Thoracic aorta (tissue), 2 donors: ENCODE measurements around the gene TTLL3. TPM values are rescaled to one million over a fixed set of nuclear protein-coding genes. Genes with fewer than 3 reads are reported as not detected.

ENCODE experiments used
- ATAC-seq: fragments of 150-250 bp; one replicate; pipeline ENCODE4 v1.8.0; 2017; ENCODE audit warnings: low read depth; ENCODE audit not compliant: insufficient number of reproducible peaks, low FRiP score
- DNase-seq: peaks from one replicate; pipeline ENCODE4 v3.0.0-alpha.2; 2020; ENCODE audit warnings: low spot score
- H3K27ac ChIP-seq, 2 donors: fragments of 200-600 bp; sonication (generic); 1 replicate in 1 of 2; 2 replicates in 1 of 2; pipeline ENCODE4 v1.5.1; 2016; ENCODE audit warnings: mild to moderate bottlenecking in 2 of 2, moderate library complexity in 2 of 2
- H3K27me3 ChIP-seq: fragments of 200-600 bp; sonication (generic); replicated peaks from 2 replicates; pipeline ENCODE4 v1.6.0; 2016; ENCODE audit warnings: mild to moderate bottlenecking; ENCODE audit not compliant: insufficient read depth
- H3K36me3 ChIP-seq: fragments of 200-600 bp; sonication (generic); one replicate; pipeline ENCODE4 v1.5.1; 2016
- H3K4me1 ChIP-seq, 2 donors: fragments of 200-600 bp; sonication (generic); 1 replicate in 1 of 2; 2 replicates in 1 of 2; pipeline versions ENCODE4 v1.5.1 to v1.6.0; 2016; ENCODE audit warnings: low read depth in 2 of 2, mild to moderate bottlenecking in 1 of 2; ENCODE audit not compliant: control insufficient read depth in 1 of 2
- H3K4me3 ChIP-seq: fragments of 200-600 bp; sonication (generic); 2 replicates; pipeline ENCODE4 v1.5.1; 2016; ENCODE audit warnings: mild to moderate bottlenecking
- H3K9me3 ChIP-seq: fragments of 200-600 bp; sonication (generic); 2 replicates; pipeline ENCODE4 v1.5.1; 2016
- total RNA-seq, 2 donors: library from RNA; depleted of rRNA; stranded (reverse); fragments of >200 nt; gene quantifications; one replicate each; pipeline versions ENCODE4 v1.1.0 to v1.2.3, GENCODE V29; 2016
- TF ChIP-seq, protein P1 (sequence below): fragments of 200-600 bp; sonication (generic); IDR thresholded peaks from one replicate; pipeline ENCODE4 v1.5.1; 2019; ENCODE audit warnings: antibody characterized with exemption

Gene TTLL3
- total RNA-seq, 2 donors from 2014 or later = 77.0 to 91.9 TPM

- TF ChIP-seq, protein P1, sequence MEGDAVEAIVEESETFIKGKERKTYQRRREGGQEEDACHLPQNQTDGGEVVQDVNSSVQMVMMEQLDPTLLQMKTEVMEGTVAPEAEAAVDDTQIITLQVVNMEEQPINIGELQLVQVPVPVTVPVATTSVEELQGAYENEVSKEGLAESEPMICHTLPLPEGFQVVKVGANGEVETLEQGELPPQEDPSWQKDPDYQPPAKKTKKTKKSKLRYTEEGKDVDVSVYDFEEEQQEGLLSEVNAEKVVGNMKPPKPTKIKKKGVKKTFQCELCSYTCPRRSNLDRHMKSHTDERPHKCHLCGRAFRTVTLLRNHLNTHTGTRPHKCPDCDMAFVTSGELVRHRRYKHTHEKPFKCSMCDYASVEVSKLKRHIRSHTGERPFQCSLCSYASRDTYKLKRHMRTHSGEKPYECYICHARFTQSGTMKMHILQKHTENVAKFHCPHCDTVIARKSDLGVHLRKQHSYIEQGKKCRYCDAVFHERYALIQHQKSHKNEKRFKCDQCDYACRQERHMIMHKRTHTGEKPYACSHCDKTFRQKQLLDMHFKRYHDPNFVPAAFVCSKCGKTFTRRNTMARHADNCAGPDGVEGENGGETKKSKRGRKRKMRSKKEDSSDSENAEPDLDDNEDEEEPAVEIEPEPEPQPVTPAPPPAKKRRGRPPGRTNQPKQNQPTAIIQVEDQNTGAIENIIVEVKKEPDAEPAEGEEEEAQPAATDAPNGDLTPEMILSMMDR = no peak
- Histone ChIP-seq H3K27ac (no peak overlapping the region), H3K27me3 (no peaks in the 10 kb centered on the region), H3K9me3 (no peaks in the 10 kb centered on the region), H3K36me3 (peaks cover 20% of the 10 kb centered on the region), H3K4me1 (no peaks in the 10 kb centered on the region), H3K4me3 (no peak overlapping the region)
- ATAC-seq = no peak
- DNase-seq = no peak
These were observed 21.2 kb downstream of the TTLL3 start for GRCh38 chr3:9831253-9831652.

- Histone ChIP-seq H3K4me1 (no peaks in the 10 kb centered on the region), H3K27ac (no peak overlapping the region), H3K9me3 (no peaks in the 10 kb centered on the region), H3K36me3 (peaks cover 20% of the 10 kb centered on the region), H3K4me3 (no peak overlapping the region), H3K27me3 (no peaks in the 10 kb centered on the region)
- TF ChIP-seq, protein P1 = no peak
- ATAC-seq = no peak
- DNase-seq = no peak
These were observed 23.0 kb downstream of the TTLL3 start for GRCh38 chr3:9833078-9833477.

DNA sequence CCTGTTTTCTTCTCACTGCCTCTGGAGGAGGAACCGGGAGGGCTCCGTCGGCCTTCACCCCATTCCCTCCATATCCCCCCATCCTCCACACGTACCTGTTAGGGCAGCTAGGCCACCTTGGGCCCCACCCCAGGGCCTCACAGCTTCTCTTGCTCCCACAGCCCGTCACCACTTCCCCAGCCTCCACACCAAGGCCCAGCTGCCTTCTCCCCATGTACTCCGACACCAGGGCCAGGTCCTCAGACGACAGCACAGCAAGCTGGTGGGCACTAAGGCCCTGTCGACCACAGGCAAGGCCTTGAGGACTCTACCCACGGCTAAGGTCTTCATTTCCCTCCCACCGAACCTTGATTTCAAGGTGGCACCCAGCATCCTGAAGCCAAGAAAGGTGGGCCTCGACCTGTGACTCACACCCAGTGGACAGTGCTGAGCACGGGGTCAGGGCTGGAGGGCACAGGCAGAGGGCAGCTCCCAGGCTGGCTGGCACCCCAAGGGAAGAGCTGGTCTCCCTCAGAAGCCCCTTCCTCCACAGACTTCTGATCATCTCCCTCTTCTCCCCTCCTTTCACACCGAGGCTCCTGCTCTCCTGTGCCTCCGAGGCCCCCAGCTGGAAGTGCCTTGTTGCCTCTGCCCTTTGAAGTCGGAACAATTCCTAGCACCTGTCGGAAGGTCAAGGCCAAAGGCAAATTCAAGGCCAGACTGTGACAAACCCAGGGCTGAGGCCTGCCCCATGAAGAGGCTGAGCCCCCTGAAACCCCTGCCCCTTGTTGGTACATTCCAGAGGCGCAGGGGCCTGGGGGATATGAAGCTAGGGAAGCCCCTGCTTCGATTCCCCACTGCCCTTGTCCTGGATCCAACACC, 24.7 kb downstream of the TTLL3 start:
- Histone ChIP-seq H3K27ac (no peak overlapping the region), H3K9me3 (no peaks in the 10 kb centered on the region), H3K4me3 (no peak overlapping the region), H3K27me3 (no peaks in the 10 kb centered on the region), H3K36me3 (peaks cover 17% of the 10 kb centered on the region), H3K4me1 (no peaks in the 10 kb centered on the region)
- TF ChIP-seq, protein P1 = no peak
- no peak for ATAC-seq
- no peak for DNase-seq

- peaks cover 0 to 5% of the 10 kb centered on the region in 2 donors for H3K4me1 ChIP-seq
- ATAC-seq (no peak), DNase-seq (no peak)
- TF ChIP-seq, protein P1 = no peak
- no peaks in the 10 kb centered on the region for H3K27me3 ChIP-seq
- H3K27ac ChIP-seq = no peak overlapping the region
- H3K36me3 ChIP-seq = peaks cover 21% of the 10 kb centered on the region
- no peak overlapping the region for H3K4me3 ChIP-seq
- no peaks in the 10 kb centered on the region for H3K9me3 ChIP-seq
These were observed 27.9 kb downstream of the TTLL3 start for GRCh38 chr3:9837701-9838582.

DNA sequence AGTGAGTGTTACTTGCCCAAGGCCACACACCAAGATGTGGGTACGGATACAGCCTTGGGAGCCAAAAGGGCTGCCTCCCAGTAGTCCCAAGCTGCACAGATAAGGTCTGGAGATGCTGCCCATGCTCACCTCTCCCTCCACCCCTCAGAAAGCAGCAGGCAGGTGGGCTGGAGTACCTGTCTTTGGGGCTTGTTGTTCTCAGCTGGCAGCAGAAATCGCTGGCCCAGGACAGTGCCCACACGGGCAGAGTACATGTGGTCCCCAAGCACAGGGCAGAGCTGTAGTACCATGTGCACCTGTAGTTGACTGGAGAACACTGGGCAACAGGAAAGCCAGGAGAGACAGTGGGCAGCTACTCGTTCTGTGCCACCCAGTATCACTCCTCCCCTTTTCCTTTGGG, 28.8 kb downstream of the TTLL3 start:
- ATAC-seq (no peak), DNase-seq (no peak)
- no peaks in the 10 kb centered on the region for H3K27me3 ChIP-seq
- H3K9me3 ChIP-seq = no peaks in the 10 kb centered on the region
- H3K4me3 ChIP-seq = no peak overlapping the region
- H3K4me1 ChIP-seq = peaks cover 0 to 6% of the 10 kb centered on the region in 2 donors
- TF ChIP-seq, protein P1 = no peak
- peaks cover 21% of the 10 kb centered on the region for H3K36me3 ChIP-seq
- no peak overlapping the region for H3K27ac ChIP-seq
